ENCODE data around the gene SPATA31E1. TPM values are rescaled to one million over a fixed set of nuclear protein-coding genes. Genes with fewer than 3 reads are reported as not detected.
"Not testable (repeated sequence)": the region's sequence is repeated elsewhere in the genome, so short reads cannot be mapped to it uniquely, and the experiment has no call there.

SPATA31E1 gene
- not detected for total RNA-seq
- polyA plus RNA-seq = not detected
- long read RNA-seq, donor 1 = 0 reads
- long read RNA-seq, donor 2 = 0 reads

GRCh38 chr9:87882627-87883026 is at the start of gene SPATA31E1:
Gene SPATA31E1 (plus strand): TSS chr9:87882877. CDS start chr9:87882892, 15 bp downstream.
- DNase-seq (no peak), ATAC-seq (ENCODE audit: low FRiP score) (no peak)
- H3K9me3 ChIP-seq (ENCODE audit: control insufficient read depth, low read length) = no peaks in the 10 kb centered on the region
- H3K27me3 ChIP-seq (ENCODE audit: control insufficient read depth in 1 of 2, insufficient read depth in 2 of 2, low read length in 1 of 2) = no peaks in the 10 kb centered on the region
- 76% methylated on average over 5 of the region's 5 CpGs for WGBS, 2 donors
- H3K36me3 ChIP-seq (ENCODE audit: control insufficient read depth in 1 of 2, insufficient read depth in 2 of 2, low read length in 1 of 2) = no peaks in the 10 kb centered on the region
- H3K27ac ChIP-seq (ENCODE audit: low read depth in 1 of 2, low read length in 2 of 2) = no peak within 1 kb of the TSS
- intact Hi-C loops (cut with DNase I) = no loop called here
- no peaks in the 10 kb centered on the region for H3K4me1 ChIP-seq (ENCODE audit: control insufficient read depth in 1 of 2, insufficient read depth in 2 of 2, low read length in 2 of 2)
- no peak within 1 kb of the TSS for H3K4me3 ChIP-seq (ENCODE audit: low read length in 2 of 2)

GRCh38 chr9:87834357-87834756 is 48.3 kb upstream of the SPATA31E1 start:
- Histone ChIP-seq H3K27ac (ENCODE audit: low read depth in 1 of 2, low read length in 2 of 2) (no peak overlapping the region), H3K9me3 (ENCODE audit: control insufficient read depth, low read length) (no peaks in the 10 kb centered on the region), H3K4me3 (ENCODE audit: low read length in 2 of 2) (no peak overlapping the region), H3K36me3 (ENCODE audit: control insufficient read depth in 1 of 2, insufficient read depth in 2 of 2, low read length in 1 of 2) (no peaks in the 10 kb centered on the region), H3K4me1 (ENCODE audit: control insufficient read depth in 1 of 2, insufficient read depth in 2 of 2, low read length in 2 of 2) (peaks cover 0 to 2% of the 10 kb centered on the region in 2 donors), H3K27me3 (ENCODE audit: control insufficient read depth in 1 of 2, insufficient read depth in 2 of 2, low read length in 1 of 2) (no peaks in the 10 kb centered on the region)
- 57 to 63% methylated on average over 14 of the region's 14 CpGs for WGBS, 2 donors
- intact Hi-C loops (cut with DNase I) = no loop called here
- no peak for DNase-seq
- ATAC-seq (ENCODE audit: low FRiP score) = no peak

DNA sequence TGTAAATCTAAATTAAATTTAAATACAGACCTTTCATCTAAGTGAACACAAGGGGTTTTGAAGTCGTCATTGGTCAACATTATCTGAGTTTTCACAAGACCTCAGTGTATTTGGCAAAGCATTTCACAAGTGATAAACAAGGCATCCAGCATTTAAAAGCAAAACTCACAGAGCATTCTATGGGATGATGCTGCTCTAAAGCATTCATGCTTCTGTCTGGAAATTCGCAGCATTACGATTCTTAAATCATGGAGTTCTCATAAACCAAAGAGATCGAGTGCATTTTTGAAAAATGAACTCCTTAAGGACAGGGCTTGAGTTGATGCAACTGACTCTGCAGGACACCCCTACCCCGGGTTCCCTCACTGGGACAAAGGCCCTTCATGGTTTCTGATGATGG is 46.1 kb upstream of the SPATA31E1 start:
- no peak overlapping the region for H3K27ac ChIP-seq (ENCODE audit: low read depth in 1 of 2, low read length in 2 of 2)
- H3K9me3 ChIP-seq (ENCODE audit: control insufficient read depth, low read length) = no peaks in the 10 kb centered on the region
- H3K4me1 ChIP-seq (ENCODE audit: control insufficient read depth in 1 of 2, insufficient read depth in 2 of 2, low read length in 2 of 2) = peaks cover 0 to 2% of the 10 kb centered on the region in 2 donors
- no peaks in the 10 kb centered on the region for H3K27me3 ChIP-seq (ENCODE audit: control insufficient read depth in 1 of 2, insufficient read depth in 2 of 2, low read length in 1 of 2)
- intact Hi-C loops (cut with DNase I) = no loop called here
- no peak overlapping the region for H3K4me3 ChIP-seq (ENCODE audit: low read length in 2 of 2)
- ATAC-seq (ENCODE audit: low FRiP score) (no peak), DNase-seq (no peak)
- no peaks in the 10 kb centered on the region for H3K36me3 ChIP-seq (ENCODE audit: control insufficient read depth in 1 of 2, insufficient read depth in 2 of 2, low read length in 1 of 2)
- WGBS, 2 donors = 94 to 95% methylated on average over 5 of the region's 5 CpGs

DNA sequence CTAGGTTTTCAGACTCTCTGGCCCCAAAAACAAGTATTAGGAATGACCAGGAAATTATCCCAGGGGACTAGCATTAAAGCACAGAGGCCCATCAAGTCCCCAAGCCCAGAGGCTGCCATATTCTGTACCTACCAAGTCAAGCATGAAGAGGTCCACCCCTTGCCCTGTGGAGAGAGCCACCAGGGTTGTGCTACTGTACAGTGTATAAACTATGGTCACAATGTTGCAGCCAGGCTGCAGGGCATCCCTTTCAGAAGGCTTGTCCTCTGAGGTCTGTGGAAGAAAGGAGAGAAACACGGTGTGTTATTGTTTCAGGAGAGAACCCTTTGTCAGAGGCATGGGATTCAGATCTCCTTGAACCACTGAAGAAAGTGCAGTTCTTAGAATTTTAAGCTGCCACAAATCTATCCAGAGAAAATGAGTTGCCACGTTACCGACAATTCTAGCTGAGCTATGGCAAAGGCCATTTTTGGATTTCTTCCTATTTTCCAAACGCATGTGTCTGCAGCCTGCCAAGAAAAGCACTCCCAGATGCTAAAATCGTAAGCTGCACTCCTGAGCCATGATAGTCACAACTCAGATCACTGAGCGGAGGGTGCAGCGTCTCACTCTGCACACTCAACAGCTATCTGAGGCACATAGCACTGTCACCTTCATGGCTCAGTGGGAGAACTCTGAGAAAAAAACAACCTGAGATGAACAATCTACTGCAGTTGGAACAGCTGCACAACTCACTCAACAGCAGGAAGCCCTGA is 45.5 kb upstream of the SPATA31E1 start:
- intact Hi-C loops (cut with DNase I) = no loop called here
- Histone ChIP-seq H3K4me3 (ENCODE audit: low read length in 2 of 2) (no peak overlapping the region), H3K9me3 (ENCODE audit: control insufficient read depth, low read length) (no peaks in the 10 kb centered on the region), H3K4me1 (ENCODE audit: control insufficient read depth in 1 of 2, insufficient read depth in 2 of 2, low read length in 2 of 2) (peaks cover 0 to 2% of the 10 kb centered on the region in 2 donors), H3K27ac (ENCODE audit: low read depth in 1 of 2, low read length in 2 of 2) (no peak overlapping the region), H3K27me3 (ENCODE audit: control insufficient read depth in 1 of 2, insufficient read depth in 2 of 2, low read length in 1 of 2) (no peaks in the 10 kb centered on the region), H3K36me3 (ENCODE audit: control insufficient read depth in 1 of 2, insufficient read depth in 2 of 2, low read length in 1 of 2) (no peaks in the 10 kb centered on the region)
- no peak for ATAC-seq (ENCODE audit: low FRiP score)
- no peak for DNase-seq
- WGBS, 2 donors = 5 to 8% methylated on average over 7 of the region's 7 CpGs

GRCh38 chr9:87840134-87840533 is 42.5 kb upstream of the SPATA31E1 start:
- no peak for ATAC-seq (ENCODE audit: low FRiP score)
- DNase-seq = no peak
- Histone ChIP-seq H3K4me3 (ENCODE audit: low read length in 2 of 2) (no peak overlapping the region), H3K9me3 (ENCODE audit: control insufficient read depth, low read length) (no peaks in the 10 kb centered on the region), H3K27me3 (ENCODE audit: control insufficient read depth in 1 of 2, insufficient read depth in 2 of 2, low read length in 1 of 2) (no peaks in the 10 kb centered on the region), H3K27ac (ENCODE audit: low read depth in 1 of 2, low read length in 2 of 2) (no peak overlapping the region), H3K36me3 (ENCODE audit: control insufficient read depth in 1 of 2, insufficient read depth in 2 of 2, low read length in 1 of 2) (no peaks in the 10 kb centered on the region), H3K4me1 (ENCODE audit: control insufficient read depth in 1 of 2, insufficient read depth in 2 of 2, low read length in 2 of 2) (peaks cover 0 to 2% of the 10 kb centered on the region in 2 donors)
- intact Hi-C loops (cut with DNase I) = no loop called here
- WGBS, 2 donors = 81 to 91% methylated on average over 1 of the region's 1 CpG

DNA sequence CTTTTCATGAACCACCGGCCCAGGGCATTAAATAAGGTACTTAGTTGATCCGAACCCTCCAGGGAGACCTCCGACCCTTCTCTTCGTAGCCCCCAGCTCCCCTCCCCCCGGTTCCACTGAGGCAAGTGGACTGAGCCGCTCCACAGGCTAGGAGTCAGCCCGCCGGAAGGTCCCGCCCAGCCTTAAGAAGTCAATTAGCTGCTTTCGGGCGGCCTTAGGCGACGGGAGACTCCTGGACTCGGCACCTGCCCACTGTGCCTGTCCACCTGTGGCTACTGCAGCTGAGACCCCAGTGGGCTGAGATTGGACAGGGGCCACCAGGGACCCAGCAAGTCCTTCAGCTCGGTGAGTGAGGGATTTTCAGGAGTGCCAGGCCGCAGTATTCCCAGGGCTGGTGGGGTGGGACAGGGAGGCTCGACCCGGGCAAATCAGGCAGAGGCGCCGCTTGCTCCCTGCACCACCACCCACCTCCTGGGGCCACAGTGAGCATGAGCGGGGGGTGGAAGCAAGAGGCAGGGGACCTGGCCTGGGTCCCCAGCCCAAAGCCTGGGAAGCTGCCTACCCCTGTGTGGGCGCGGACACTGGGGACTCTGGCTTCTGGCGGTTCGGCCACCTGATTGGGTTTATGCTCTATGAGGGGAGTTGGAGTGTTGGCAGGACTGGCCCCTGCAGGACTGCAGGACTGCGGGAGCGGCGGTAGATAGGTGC is 39.6 kb upstream of the SPATA31E1 start:
- ATAC-seq (ENCODE audit: low FRiP score) (no peak), DNase-seq (no peak)
- intact Hi-C loops (cut with DNase I) = no loop called here
- H3K27me3 ChIP-seq (ENCODE audit: control insufficient read depth in 1 of 2, insufficient read depth in 2 of 2, low read length in 1 of 2) = no peaks in the 10 kb centered on the region
- no peaks in the 10 kb centered on the region for H3K9me3 ChIP-seq (ENCODE audit: control insufficient read depth, low read length)
- no peaks in the 10 kb centered on the region for H3K36me3 ChIP-seq (ENCODE audit: control insufficient read depth in 1 of 2, insufficient read depth in 2 of 2, low read length in 1 of 2)
- H3K4me3 ChIP-seq (ENCODE audit: low read length in 2 of 2) = no peak overlapping the region
- H3K27ac ChIP-seq (ENCODE audit: low read depth in 1 of 2, low read length in 2 of 2) = no peak overlapping the region
- WGBS, 2 donors = 96 to 97% methylated on average over 27 to 28 of the region's 28 CpGs
- H3K4me1 ChIP-seq (ENCODE audit: control insufficient read depth in 1 of 2, insufficient read depth in 2 of 2, low read length in 2 of 2) = no peaks in the 10 kb centered on the region

- intact Hi-C loops (cut with DNase I) = no loop called here
- H3K4me1 ChIP-seq (ENCODE audit: control insufficient read depth in 1 of 2, insufficient read depth in 2 of 2, low read length in 2 of 2) = no peaks in the 10 kb centered on the region
- no peak for DNase-seq
- H3K4me3 ChIP-seq (ENCODE audit: low read length in 2 of 2) = no peak overlapping the region
- WGBS, 2 donors = 20 to 25% methylated on average over 2 of the region's 2 CpGs
- no peak overlapping the region for H3K27ac ChIP-seq (ENCODE audit: low read depth in 1 of 2, low read length in 2 of 2)
- no peaks in the 10 kb centered on the region for H3K36me3 ChIP-seq (ENCODE audit: control insufficient read depth in 1 of 2, insufficient read depth in 2 of 2, low read length in 1 of 2)
- no peak for ATAC-seq (ENCODE audit: low FRiP score)
- no peaks in the 10 kb centered on the region for H3K9me3 ChIP-seq (ENCODE audit: control insufficient read depth, low read length)
- no peaks in the 10 kb centered on the region for H3K27me3 ChIP-seq (ENCODE audit: control insufficient read depth in 1 of 2, insufficient read depth in 2 of 2, low read length in 1 of 2)
Measured at GRCh38 chr9:87844506-87844905, 38.2 kb upstream of the SPATA31E1 start.

DNA sequence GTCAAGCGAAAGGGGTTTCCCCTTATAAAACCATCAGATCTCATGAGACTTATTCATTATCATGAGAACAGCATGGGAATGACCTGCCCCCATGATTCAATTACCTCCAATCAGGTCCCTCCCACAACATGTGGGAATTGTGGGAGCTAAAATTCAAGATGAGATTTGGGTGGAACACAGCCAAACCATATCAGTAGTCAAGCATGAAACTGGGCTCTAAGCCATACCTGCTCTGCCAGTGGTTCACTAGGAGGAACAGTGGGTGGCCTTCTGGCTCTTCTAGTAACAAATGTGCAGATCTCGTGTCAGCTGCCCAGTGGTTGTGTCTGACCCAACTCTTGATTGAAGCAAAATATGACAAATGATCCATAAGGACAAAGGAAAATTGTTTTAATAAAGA is 34.9 kb upstream of the SPATA31E1 start:
- H3K4me1 ChIP-seq (ENCODE audit: control insufficient read depth in 1 of 2, insufficient read depth in 2 of 2, low read length in 2 of 2); H3K27me3 ChIP-seq (ENCODE audit: control insufficient read depth in 1 of 2, insufficient read depth in 2 of 2, low read length in 1 of 2); ATAC-seq (ENCODE audit: low FRiP score); H3K9me3 ChIP-seq (ENCODE audit: control insufficient read depth, low read length); H3K36me3 ChIP-seq (ENCODE audit: control insufficient read depth in 1 of 2, insufficient read depth in 2 of 2, low read length in 1 of 2); H3K4me3 ChIP-seq (ENCODE audit: low read length in 2 of 2); intact Hi-C loops (cut with DNase I); DNase-seq; H3K27ac ChIP-seq (ENCODE audit: low read depth in 1 of 2, low read length in 2 of 2): not testable (repeated sequence)
- WGBS, 2 donors = 43 to 51% methylated on average over 2 of the region's 2 CpGs
